Heart right ventricle (tissue), 16 donors: Measurements from ENCODE around the gene TACSTD2. TPM values are rescaled to one million over a fixed set of nuclear protein-coding genes. Genes with fewer than 3 reads are reported as not detected.

ENCODE experiments used
- ATAC-seq, 8 donors: fragments of 200-7000 bp; cut with Tn5 transposase; one replicate each; pipeline ENCODE4 v1.9.1; 2020; ENCODE audit warnings: mild to moderate bottlenecking in 8 of 8, moderate library complexity in 8 of 8, moderate number of reproducible peaks in 1 of 8
- DNase-seq, 2 donors: peaks; one replicate each; pipeline ENCODE4 v3.0.0-alpha.2; 2020
- H3K27ac ChIP-seq, 10 donors: fragments of 200-600 bp; sonication (generic) in 2 of 10; one replicate each; pipeline versions ENCODE4 v1.5.0 to v1.8.0; 2020 to 2022; ENCODE audit warnings: mild to moderate bottlenecking in 3 of 10
- H3K27me3 ChIP-seq, 7 donors: fragments of 200-600 bp; one replicate each; pipeline ENCODE4 v1.8.0; 2021 to 2022; ENCODE audit warnings: mild to moderate bottlenecking in 2 of 7
- H3K36me3 ChIP-seq, 9 donors: fragments of 200-600 bp; sonication (generic) in 1 of 9; one replicate each; pipeline versions ENCODE4 v1.5.0 to v1.8.0; 2020 to 2022; ENCODE audit warnings: mild to moderate bottlenecking in 2 of 9
- H3K4me1 ChIP-seq, 9 donors: fragments of 200-600 bp; sonication (generic) in 1 of 9; one replicate each; pipeline versions ENCODE4 v1.5.0 to v1.8.0; 2020 to 2022; ENCODE audit warnings: mild to moderate bottlenecking in 4 of 9
- H3K4me3 ChIP-seq, 10 donors: fragments of 200-600 bp; sonication (generic) in 2 of 10; one replicate each; pipeline versions ENCODE4 v1.5.0 to v1.8.0; 2020 to 2022; ENCODE audit warnings: mild to moderate bottlenecking in 7 of 10, moderate library complexity in 2 of 10
- H3K9me3 ChIP-seq, 11 donors: fragments of 200-600 bp in 10 of 11; sonication (generic) in 2 of 11; one replicate each; pipeline versions ENCODE4 v1.5.0 to v1.8.0; 2013 to 2022; ENCODE audit warnings: mild to moderate bottlenecking in 2 of 11, control low read depth in 1 of 11, moderate library complexity in 1 of 11
- CTCF ChIP-seq, 9 donors: fragments of 200-600 bp; sonication (generic) in 2 of 9; IDR thresholded peaks; one replicate each; pipeline versions ENCODE4 v1.5.0 to v1.8.0; 2021 to 2022; ENCODE audit warnings: antibody characterized with exemption in 9 of 9, mild to moderate bottlenecking in 5 of 9, moderate library complexity in 1 of 9
- WGBS, 2 donors: extraction: QIAGEN DNeasy Blood & Tissue Kit; methylation state at CpG; one replicate each; pipeline ENCODE4 v1.1.7; 2013; ENCODE audit warnings: inconsistent platforms in 1 of 2; 5-methylcytosine and 5-hydroxymethylcytosine counted together
- intact Hi-C, 10 donors: fragments of 100-400 bp; cut with DNase I; formaldehyde crosslinking; loops; one replicate each; pipeline versions ENCODE4 v1.11.1 to v1.14.2; 2022
- polyA plus RNA-seq, 2 donors: library from polyadenylated mRNA; stranded (reverse); fragments of 200-250 nt; gene quantifications; one replicate each; pipeline ENCODE4 v1.2.3, GENCODE V29; 2013
- total RNA-seq, 10 donors: library from RNA; stranded (reverse); fragmentation: NEBNext Ultra II Directional in 3 of 10; extraction: Animal tissue kit (Norgen Biotek cat#: 25700) in 3 of 10; gene quantifications; one replicate each; pipeline versions ENCODE4 v1.2.1 to v1.2.4, GENCODE V29; 2021 to 2023
- donor health status: Arrhythmogenic right ventricular cardiomyopathy.
- donor health status: ischemic (EF 13 %, LVEDD 7.1; RV severe dilation, severe dysfunction).
- donor health status: healthy with polysubstance abuse.
- donor health status: DM: no; HTN: yes; CAD: no.
- donor health status: DM: no; HTN: no; CAD: no.
- donor health status: ischemic (EF 25% LVEDD 6.9; RV normal size, moderate dysfunction).
- donor health status: ischemic (EF 25% LVEDD 5.7; RV mildly dilated, moderate dysfunction).
- donor health status: healthy.
- donor health status: DM: yes; HTN: yes; CAD: no.
- donor health status: Ischemic cardiomyopathy.
- donor health status: ischemic (EF 35%, LVEDD 5.7; RV mildly dilated, moderate dysfunction).
- donor health status: nonischemic (EF 11% LVEDD 7.7; RV severe dilation, severe dysfunction).
- donor health status: DM: yes; HTN: yes; CAD: no.
- donor health status: PGD.
- donor health status: ischemic (EF 29% LVEDD 5.4; RV normal size, mild dysfunction).
- donor health status: nonischemic (EF 23%, LVEDD 6.1; RV moderate dilation, normal function).

The TACSTD2 gene
- total and polyA plus RNA-seq, 12 donors, result 0.14 to 0.35 (median 0.21) TPM; not detected in 3

GRCh38 chr1:58588396-58588795 is 11.3 kb upstream of the TACSTD2 start:
- no peak for DNase-seq
- intact Hi-C loops, result no loop called here
- Histone ChIP-seq H3K27ac (no peak overlapping the region), H3K9me3 (no peaks in the 10 kb centered on the region), H3K4me3 (no peak overlapping the region), H3K36me3 (no peaks in the 10 kb centered on the region), H3K4me1 (peaks cover 0 to 35% (median 12%) of the 10 kb centered on the region in 9 donors), H3K27me3 (no peaks in the 10 kb centered on the region)
- no peak for ATAC-seq
- WGBS, 2 donors, result 78% methylated on average over 5 of the region's 5 CpGs
- no peak for TF ChIP-seq CTCF (IDR thresholded peaks at IDR 0.05)

- WGBS, 2 donors, result 91 to 92% methylated on average over 2 of the region's 2 CpGs
- intact Hi-C loops, result no loop called here
- ATAC-seq, result no peak
Observed at GRCh38 chr1:58587667-58588066, 10.6 kb upstream of the TACSTD2 start.

GRCh38 chr1:58586271-58586670 is 9.2 kb upstream of the TACSTD2 start:
- TF ChIP-seq CTCF (IDR thresholded peaks at IDR 0.05), result no peak
- Histone ChIP-seq H3K27ac (no peak overlapping the region), H3K27me3 (peaks cover 0 to under 1% (median 0%) of the 10 kb centered on the region in 7 donors), H3K9me3 (no peaks in the 10 kb centered on the region), H3K4me3 (no peak overlapping the region), H3K4me1 (peaks cover 0 to 29% (median 6%) of the 10 kb centered on the region in 9 donors), H3K36me3 (no peaks in the 10 kb centered on the region)
- DNase-seq, result no peak
- WGBS, 2 donors, result 76 to 80% methylated on average over 4 of the region's 4 CpGs
- intact Hi-C loops, result no loop called here
- ATAC-seq, result no peak

More at GRCh38 chr1:58587667-58588066, 10.6 kb upstream of the TACSTD2 start:
- Histone ChIP-seq H3K4me3 (no peak overlapping the region), H3K27ac (no peak overlapping the region), H3K27me3 (no peaks in the 10 kb centered on the region), H3K36me3 (no peaks in the 10 kb centered on the region), H3K4me1 (peaks cover 0 to 35% (median 8%) of the 10 kb centered on the region in 9 donors), H3K9me3 (no peaks in the 10 kb centered on the region)
- no peak for TF ChIP-seq CTCF (IDR thresholded peaks at IDR 0.05)
- DNase-seq, result no peak

- WGBS, 2 donors, result 33 to 36% methylated on average over 3 of the region's 3 CpGs
- Histone ChIP-seq H3K27ac (no peak overlapping the region), H3K36me3 (no peaks in the 10 kb centered on the region), H3K9me3 (no peaks in the 10 kb centered on the region), H3K4me1 (peaks cover 0 to 29% (median 6%) of the 10 kb centered on the region in 9 donors), H3K27me3 (peaks cover 0 to 7% (median 0%) of the 10 kb centered on the region in 7 donors), H3K4me3 (no peak overlapping the region)
- intact Hi-C loops, result no loop called here
- DNase-seq (no peak), ATAC-seq (no peak)
- TF ChIP-seq CTCF (IDR thresholded peaks at IDR 0.05), result no peak
Observed at GRCh38 chr1:58585581-58586151, 8.6 kb upstream of the TACSTD2 start.
